DMS 273 (cell line): ENCODE data around the gene PXN.
A peak's percentile ranks its signal among the peaks of the same experiment; 100 is the strongest.
"Not testable (repeated sequence)": the region's sequence is repeated elsewhere in the genome, so short reads cannot be mapped to it uniquely, and the experiment has no call there.

Experiments used
- DNase-seq: peaks from one replicate; lab custom pipeline; 2025; ENCODE audit not compliant: unreplicated experiment; lab: John Stamatoyannopoulos, UW

PXN gene

GRCh38 chr12:120227233-120228040 lies 38.1 kb downstream of the PXN start:
- no peak for DNase-seq

- DNase-seq, result no peak
These were observed 39.5 kb downstream of the PXN start for GRCh38 chr12:120225852-120226640.

DNA sequence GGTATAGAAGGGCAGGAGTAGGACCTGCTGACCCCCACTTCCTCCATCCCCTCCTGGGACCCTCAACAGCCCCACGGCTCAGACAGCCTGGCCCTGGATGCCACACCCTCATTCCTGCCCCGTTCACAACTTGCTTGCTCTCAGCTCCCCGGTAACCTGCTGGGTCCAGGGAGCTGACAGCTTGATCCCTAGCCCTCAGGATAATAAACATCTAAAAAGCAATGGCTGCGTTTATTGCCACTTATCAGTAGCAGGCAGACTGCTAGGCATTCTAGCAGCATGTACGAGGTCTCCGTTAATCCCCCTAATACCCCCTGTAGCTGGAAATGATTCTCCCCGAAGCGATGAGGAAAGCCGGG lies 40.4 kb downstream of the PXN start:
- peak; percentile 61 for DNase-seq

DNA sequence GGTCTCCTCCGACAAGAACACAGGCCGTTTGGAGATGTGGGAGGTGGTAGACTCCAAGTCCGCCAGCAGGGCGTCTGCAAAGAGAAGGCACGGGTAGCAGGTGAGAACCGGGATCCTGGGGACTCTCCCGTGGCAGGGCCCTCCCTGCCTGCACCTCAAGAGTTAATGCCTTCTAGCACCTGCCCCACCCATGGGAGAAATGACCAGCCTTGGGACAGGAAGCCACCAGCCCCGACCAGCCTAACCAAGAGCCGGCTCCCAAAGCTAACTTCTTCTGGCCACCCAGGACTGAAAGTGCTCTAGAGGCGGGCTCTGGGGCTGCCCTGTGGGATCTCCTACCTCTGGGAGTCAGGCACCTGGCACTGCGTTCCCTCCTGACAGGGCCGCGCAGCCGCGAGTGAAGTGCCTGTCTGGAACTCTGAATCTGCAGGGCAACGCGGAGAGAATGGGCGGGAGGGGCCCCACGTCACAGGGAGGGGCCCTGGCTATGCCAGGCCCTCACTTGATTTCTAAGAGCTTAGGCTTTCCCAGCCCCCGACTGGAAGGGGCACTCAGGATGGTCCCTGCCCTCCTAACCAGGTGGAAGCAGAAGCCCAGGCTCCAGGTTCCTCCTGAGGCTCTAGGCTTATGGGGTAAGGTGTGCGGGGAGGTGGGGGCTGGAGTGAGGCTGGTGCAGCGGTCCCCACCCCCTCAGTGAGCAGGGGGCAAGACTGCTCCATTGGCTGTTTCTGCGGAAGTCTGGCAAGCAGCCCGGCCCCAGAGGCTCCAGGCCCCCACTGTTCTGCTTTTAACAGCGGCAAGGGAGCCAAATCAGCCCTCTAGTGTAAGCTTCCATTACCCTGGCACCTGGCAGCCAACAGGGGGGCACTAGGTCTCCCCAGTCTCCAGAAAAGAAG lies 41.0 kb downstream of the PXN start:
- peak; percentile 74 for DNase-seq

- DNase-seq, result no peak
These were observed 41.8 kb downstream of the PXN start for GRCh38 chr12:120223458-120224303.

GRCh38 chr12:120222288-120222832 lies 43.2 kb downstream of the PXN start:
- no peak for DNase-seq

- DNase-seq, result no peak
These were observed 44.0 kb downstream of the PXN start for GRCh38 chr12:120221576-120221900.

DNA sequence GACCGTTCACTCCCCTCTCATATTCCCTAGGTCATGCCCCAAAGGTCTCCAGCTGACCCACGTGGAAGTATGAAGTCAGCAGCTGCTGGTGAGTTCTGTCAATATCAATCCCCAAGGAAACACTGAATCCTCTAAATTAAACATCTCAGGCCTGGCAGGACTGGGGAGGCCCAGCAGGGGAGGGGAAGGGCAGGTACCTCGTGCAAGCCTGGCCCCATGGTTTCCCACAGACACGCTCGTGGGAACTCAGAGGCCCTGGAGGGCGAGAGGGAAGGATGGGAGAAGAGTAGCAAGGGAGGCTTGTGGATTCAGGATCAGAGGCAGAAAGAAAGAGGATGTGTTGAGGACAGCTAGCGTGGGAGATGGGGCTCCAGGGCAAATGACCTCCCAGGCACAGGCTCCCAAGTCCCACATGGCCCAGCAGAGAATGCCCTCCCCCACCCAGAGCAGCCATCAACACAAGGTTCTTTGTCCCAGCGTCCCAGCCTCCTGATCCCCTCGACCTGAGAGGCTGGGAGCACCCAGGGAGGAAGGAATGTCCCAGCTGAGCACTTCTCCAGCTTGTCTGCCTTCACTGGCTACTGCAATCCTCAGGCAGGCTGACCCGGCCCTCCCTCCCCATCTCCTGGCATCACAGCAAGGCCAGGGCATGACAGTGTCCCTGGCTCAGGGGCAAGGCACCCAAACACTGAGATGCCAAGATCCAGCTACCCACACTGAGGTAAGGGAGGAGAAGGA lies 44.5 kb downstream of the PXN start:
- no peak for DNase-seq

DNA sequence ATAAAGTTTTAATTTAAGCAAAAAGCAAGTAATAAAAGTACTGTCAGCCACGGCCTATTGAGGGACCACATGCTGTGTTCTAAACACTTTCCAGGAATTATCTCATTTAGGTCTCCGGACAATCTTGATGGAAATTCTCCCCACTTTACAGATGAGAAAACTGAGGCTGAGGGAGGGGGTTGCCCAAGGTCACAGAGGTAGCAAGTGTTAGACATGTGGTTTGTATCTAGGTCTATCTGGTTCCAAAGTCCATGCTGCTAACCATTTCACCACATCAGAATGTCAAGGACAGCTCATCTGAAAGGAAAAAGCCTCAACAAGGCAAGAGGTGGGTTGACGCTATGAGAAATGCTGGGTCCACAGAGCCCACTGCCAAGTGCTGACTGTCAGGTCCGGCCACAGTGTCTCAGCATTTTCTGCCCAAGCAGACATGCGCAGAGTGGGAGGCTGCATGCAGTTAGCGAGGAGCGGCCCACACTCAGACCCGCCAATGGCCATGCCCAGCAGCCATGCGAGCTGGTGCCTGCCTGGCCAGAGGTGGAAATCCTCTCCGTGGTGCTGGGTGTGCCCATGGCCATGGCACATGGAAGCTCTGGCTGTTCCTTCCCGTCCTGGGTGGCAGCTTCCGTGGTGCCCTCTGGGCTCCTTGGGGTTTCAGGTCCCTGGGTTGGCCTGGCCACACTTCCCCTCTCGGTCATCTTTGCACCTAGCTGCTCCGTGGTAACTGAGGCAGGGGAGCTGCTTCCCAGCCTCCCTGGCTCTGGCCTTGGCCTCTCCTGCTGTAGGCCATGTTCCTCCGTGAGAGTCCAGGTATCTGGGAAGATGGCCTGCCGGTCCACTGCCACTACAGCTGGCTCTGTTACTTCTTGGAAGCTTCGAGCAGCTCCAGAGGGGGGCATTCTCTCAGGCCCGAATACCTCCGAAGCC lies 46.6 kb downstream of the PXN start:
- DNase-seq, result no peak

- DNase-seq, result no peak
These were observed 48.6 kb downstream of the PXN start for GRCh38 chr12:120216742-120217605.

DNA sequence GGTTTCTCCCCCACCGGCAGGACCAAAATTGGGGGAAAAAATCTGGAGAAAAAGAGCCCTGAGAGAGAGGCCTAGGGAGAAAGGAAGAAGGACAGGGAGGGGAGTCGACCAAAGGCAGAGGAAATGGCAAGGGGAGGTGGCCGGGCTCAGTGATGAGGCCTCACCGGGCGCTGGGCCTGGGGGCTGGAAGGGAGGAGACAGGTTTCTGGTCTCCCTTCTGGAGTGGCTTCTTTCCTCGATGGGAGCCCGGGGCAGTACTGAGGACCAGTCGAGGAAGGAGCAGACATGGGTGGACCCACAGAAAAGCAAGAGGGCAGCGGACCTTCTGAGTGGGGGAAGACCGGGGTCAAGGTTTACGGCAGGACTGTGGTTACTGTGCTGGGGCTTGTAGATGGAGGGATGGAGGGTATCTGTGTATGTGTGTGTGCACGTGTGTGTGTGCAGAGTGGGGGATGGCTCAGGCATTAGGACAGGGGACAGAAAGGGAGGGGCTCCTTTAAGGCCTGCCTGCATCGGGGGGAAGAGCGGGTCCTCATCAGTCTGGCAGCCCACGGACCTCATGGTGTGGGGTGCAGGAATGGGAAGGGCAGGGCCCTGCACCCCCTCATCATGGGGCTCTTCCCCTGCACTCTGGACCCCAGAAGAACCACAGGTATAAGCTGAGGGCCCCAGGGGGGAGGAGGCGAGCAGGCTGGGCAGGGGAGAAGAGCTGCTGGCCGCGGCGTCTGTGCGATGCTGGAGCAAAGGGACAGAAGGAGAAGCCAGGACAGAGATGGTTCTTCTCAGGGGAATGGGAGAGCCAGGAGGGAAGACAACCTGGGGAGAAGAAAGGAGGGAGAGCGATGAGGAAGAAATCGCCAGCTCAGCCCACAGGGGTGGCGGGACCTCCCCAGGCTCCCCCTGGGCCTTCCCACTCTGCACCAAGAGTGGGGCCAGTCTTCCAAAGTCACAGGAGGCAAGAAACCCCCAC lies 49.5 kb downstream of the PXN start:
- no peak for DNase-seq

DNA sequence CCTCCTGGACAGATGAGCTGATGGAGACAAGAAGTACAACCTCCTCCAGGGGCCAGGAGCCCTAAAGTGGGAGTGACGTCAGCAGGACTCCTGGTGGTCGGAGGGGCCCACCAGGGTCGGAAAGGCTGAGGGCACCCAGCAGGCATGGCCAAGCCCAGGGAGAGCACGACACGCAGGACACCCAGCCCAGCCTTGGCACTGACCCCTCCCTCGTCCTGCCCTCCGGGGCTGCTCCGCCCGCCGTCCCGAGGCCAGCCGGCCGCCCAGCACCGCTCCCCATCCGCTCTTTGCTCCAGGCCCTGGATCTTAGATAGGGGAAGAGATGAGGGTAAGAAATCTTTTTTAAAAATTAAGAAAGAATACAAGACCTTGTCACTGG lies 50.2 kb downstream of the PXN start:
- DNase-seq, result no peak

DNA sequence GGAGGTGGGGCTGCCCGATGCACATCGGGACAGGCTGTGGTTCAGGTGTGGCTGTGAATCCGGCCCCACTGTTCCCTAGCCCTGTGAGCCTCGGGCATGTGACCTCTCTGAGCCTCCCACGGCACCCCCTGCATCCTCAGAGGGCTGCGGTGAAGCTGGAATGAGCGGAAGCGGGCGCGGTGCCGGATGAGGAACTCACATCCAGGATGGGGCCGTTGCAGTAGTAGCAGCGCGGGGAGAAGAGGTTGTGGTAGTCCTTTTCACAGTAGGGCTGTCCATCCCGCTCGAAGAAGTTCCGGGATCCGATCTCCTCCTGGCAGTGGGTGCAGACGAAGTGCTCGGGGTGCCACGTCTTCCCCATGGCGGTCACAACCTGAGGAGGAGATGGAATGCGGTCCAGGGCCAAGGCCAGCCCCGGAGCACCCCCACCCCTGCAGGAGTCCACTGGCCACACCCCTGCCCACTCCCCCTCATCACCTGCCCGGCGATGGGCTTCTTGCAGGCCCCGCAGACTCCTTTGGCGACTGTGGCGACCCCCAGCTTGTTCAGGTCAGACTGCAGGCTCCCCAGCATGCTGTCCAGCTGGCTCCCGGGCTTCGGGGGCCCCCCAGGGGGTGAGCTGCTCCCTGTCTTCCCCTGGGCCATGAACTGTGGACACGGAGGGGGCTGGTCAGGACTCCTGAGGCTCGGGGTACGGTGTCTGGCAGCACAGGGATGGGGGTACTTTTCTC lies 50.7 kb downstream of the PXN start:
- no peak for DNase-seq

DNA sequence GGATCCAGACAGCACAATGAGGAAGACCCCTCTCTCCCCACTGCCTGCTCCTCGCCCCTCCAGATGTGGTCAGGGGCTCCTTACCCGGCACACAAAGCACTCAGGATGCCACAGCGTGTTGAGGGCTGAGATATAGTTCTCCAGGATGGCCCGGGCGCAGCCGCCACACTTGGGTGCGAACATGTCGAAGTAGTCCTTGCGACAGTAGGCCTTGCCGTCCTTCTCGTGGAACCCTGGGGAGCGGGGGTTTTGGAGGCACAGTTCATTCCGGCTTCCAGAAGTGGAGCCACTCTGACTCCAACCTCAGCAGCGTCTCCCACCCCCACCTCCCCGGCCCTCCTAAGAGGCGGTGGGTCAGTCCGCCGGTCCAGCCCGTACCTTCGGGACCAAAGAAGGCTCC lies 51.8 kb downstream of the PXN start:
- no peak for DNase-seq

- not testable (repeated sequence) for DNase-seq
These were observed 52.3 kb downstream of the PXN start for GRCh38 chr12:120213182-120213581.

DNA sequence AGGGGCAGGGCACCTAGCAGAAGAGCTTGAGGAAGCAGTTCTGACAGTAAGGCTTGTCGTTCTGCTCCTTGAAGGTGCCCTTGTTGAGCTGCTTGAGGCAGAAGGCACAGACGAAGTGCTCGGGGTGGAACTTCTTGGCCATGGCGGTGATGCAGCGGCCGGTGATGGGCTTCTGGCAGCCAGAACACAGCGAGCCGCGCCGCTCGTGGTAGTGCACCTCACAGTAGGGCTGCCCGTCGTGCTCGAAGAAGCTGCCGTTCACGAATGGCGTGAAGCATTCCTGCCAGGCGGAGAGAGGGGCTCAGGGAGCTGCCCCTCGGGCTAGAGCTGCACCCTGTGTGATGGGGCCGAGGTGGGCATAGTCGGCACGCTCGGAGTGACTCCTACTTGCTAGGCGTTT lies 53.2 kb downstream of the PXN start:
- no peak for DNase-seq
